PC-3 (cell line): ENCODE data around the gene USF2.

Source experiments
- EZH2 ChIP-seq: fragments of 300-600 bp; sonication (generic); IDR thresholded peaks from one replicate; pipeline ENCODE4 v1.6.1; 2017; ENCODE audit warnings: antibody characterized with exemption, mild to moderate bottlenecking, low read length; ENCODE audit not compliant: unreplicated experiment
- EZH2phosphoT487 ChIP-seq: fragments of 300-600 bp; sonication (generic); IDR thresholded peaks from 2 replicates; pipeline ENCODE4 v1.6.1; 2018; ENCODE audit warnings: mild to moderate bottlenecking, antibody characterized with exemption, low read length, borderline replicate concordance
- TF ChIP-seq, protein P1 (sequence below): fragments of 300-600 bp; sonication (generic); conservative IDR thresholded peaks from 2 replicates; pipeline ENCODE4 v1.5.1; 2017; ENCODE audit warnings: antibody characterized with exemption, low read depth, mild to moderate bottlenecking, low read length

GRCh38 chr19:35318679-35319448, 50.1 kb downstream of the USF2 start:
- TF ChIP-seq, protein P1, sequence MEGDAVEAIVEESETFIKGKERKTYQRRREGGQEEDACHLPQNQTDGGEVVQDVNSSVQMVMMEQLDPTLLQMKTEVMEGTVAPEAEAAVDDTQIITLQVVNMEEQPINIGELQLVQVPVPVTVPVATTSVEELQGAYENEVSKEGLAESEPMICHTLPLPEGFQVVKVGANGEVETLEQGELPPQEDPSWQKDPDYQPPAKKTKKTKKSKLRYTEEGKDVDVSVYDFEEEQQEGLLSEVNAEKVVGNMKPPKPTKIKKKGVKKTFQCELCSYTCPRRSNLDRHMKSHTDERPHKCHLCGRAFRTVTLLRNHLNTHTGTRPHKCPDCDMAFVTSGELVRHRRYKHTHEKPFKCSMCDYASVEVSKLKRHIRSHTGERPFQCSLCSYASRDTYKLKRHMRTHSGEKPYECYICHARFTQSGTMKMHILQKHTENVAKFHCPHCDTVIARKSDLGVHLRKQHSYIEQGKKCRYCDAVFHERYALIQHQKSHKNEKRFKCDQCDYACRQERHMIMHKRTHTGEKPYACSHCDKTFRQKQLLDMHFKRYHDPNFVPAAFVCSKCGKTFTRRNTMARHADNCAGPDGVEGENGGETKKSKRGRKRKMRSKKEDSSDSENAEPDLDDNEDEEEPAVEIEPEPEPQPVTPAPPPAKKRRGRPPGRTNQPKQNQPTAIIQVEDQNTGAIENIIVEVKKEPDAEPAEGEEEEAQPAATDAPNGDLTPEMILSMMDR: no peak
- TF ChIP-seq EZH2 (no peak), EZH2phosphoT487 (peak; percentile 81)
